Measurements from ENCODE around the gene PAPSS2. TPM values are rescaled to one million over a fixed set of nuclear protein-coding genes. Genes with fewer than 3 reads are reported as not detected.

PAPSS2 gene
- total and polyA plus RNA-seq, 2 donors (not counting 3 experiments of a cell fraction or from before 2014, with no cell fraction given), result 27.9 to 82.6 TPM

GRCh38 chr10:87776328-87776727 lies 116.7 kb downstream of the PAPSS2 start:
- H4K20me1 ChIP-seq (replicated peaks; ENCODE audit: control insufficient read depth, extremely low read depth, insufficient read depth, low read length), result no peaks in the 10 kb centered on the region
- intact Hi-C loops (cut with micrococcal nuclease), result loop anchor here (2.0 kb wide), 1 partner anchor 40 kb away; no protein-coding TSS in a partner anchor
- peak overlapping the region in 1 of 3 experiments; percentile 43 for H3K4me3 ChIP-seq (replicated peaks in 1 of 3; ENCODE audit: insufficient read depth in 1 of 3, low read depth in 1 of 3, low read length in 3 of 3)
- H3K9ac ChIP-seq (replicated peaks; ENCODE audit: extremely low read depth, insufficient read depth, low read length), result peak overlapping the region; percentile 65
- CTCF ChIA-PET, result interaction anchor here (0.6 to 1.5 kb wide), 6 partner anchors 9 to 613 kb away, joined by 3 to 6 read pairs (median 4); no protein-coding TSS in a partner anchor
- TF ChIP-seq JUN (IDR thresholded peaks at IDR 0.05; ENCODE audit: borderline replicate concordance, insufficient read depth, insufficient read length, low read depth), result no peak
- TF ChIP-seq POLR2AphosphoS5 (IDR thresholded peaks at IDR 0.05; ENCODE audit: insufficient read depth, low read depth, low read length), result no peak
- TF ChIP-seq MYC (IDR thresholded peaks at IDR 0.05; ENCODE audit: low read depth, low read length), result no peak
- no peak for TF ChIP-seq CTCF (IDR thresholded peaks at IDR 0.05; ENCODE audit: extremely low read depth in 1 of 2, insufficient read depth in 1 of 2, low read depth in 1 of 2, low read length in 2 of 2)
- no peak for TF ChIP-seq EZH2 (IDR thresholded peaks at IDR 0.05; ENCODE audit: borderline replicate concordance, low read depth, low read length, severe bottlenecking)
- TF ChIP-seq POLR2A (IDR thresholded peaks at IDR 0.05; ENCODE audit: low read depth, low read length), result no peak
- peaks cover 20% of the 10 kb centered on the region for H3K4me1 ChIP-seq (ENCODE audit: control insufficient read depth, extremely low read depth, insufficient read depth, low read length)
- BruUV-seq (replicated peaks), result no TSS peak
- H3K4me2 ChIP-seq (ENCODE audit: insufficient read depth, low read length), result peak overlapping the region; percentile 90
- FAIRE-seq, result no peak
- H3K27me3 ChIP-seq (ENCODE audit: control insufficient read depth in 2 of 2, insufficient read depth in 2 of 2, low read length in 2 of 2), result no peaks in the 10 kb centered on the region
- no peaks in the 10 kb centered on the region for H3K9me3 ChIP-seq (replicated peaks; ENCODE audit: control insufficient read depth, insufficient read depth, low read length)
- peaks cover 6% of the 10 kb centered on the region for H3K79me2 ChIP-seq (ENCODE audit: control insufficient read depth, insufficient read depth, low read length)
- no peak overlapping the region for H2AFZ ChIP-seq (ENCODE audit: low read depth, low read length)
- H3K9me1 ChIP-seq (replicated peaks; ENCODE audit: control insufficient read depth, extremely low read depth, insufficient read depth, low read length), result no peaks in the 10 kb centered on the region
- dilution Hi-C loops (cut with MboI; ENCODE audit: extremely low pct_ligation_motif_present, low sequenced_read_pairs), result no loop called here
- H3K36me3 ChIP-seq (ENCODE audit: control insufficient read depth in 2 of 2, extremely low read depth in 1 of 2, insufficient read depth in 2 of 2, low read length in 2 of 2), result peaks cover 0 to 3% of the 10 kb centered on the region in 2 experiments
- POLR2A ChIA-PET, result interaction anchor here (0.9 kb wide), 1 partner anchor 16 kb away, joined by 6 read pairs; no protein-coding TSS in a partner anchor
- DNase-seq (ENCODE audit: low read depth, low spot score), result no peak
- H3K27ac ChIP-seq (ENCODE audit: insufficient read depth, low read depth, low read length), result peak overlapping the region; percentile 76

All from endothelial cell of umbilical vein (primary cell).